Measurements from ENCODE around the gene ANO10. TPM values are rescaled to one million over a fixed set of nuclear protein-coding genes. Genes with fewer than 3 reads are reported as not detected.

ANO10 gene
- total and polyA plus RNA-seq, 2 of the 8 experiments (the other 6 are each of a cell fraction or from before 2014, with no cell fraction given), result 38.0 to 53.2 TPM

DNA sequence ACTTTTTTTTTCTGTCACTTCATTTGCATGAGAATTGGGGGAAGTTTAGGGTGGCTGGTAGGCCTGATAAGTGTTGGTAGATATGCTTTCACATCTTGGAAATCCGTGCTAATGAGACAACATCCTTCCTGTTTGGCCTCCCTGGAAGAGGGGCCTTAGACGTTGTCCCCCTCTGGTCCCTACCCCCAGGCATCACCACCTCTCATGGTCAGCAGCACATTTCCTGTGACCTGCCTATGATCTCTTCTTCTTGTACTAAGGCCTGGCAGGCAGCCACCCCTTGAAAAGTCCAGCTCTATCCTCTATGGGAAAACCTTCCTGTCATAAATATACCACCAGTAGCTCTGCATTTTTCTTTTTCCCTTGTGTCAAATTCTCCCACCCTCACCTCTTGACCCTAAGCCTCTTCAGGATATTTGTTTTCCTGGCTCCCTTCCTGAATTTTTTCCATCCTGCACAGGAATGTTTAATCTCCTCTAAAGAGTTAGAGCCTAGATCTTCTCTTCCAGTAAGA, 227.7 kb downstream of the ANO10 start:
- H3K27ac ChIP-seq (ENCODE audit: low read depth, low read length), result no peak overlapping the region
- H3K4ac ChIP-seq (replicated peaks; ENCODE audit: insufficient read length, low read depth, low read length), result no peak overlapping the region
- no peak overlapping the region for H4K91ac ChIP-seq (replicated peaks; ENCODE audit: insufficient read length, low read length)
- H3K18ac ChIP-seq (ENCODE audit: extremely low read depth, low read length), result no peak overlapping the region
- H3K9ac ChIP-seq (replicated peaks in 1 of 4; ENCODE audit: extremely low read depth in 1 of 4, low read depth in 3 of 4, low read length in 3 of 4), result no peak overlapping the region
- H2AFZ ChIP-seq (ENCODE audit: low read length), result no peak overlapping the region
- H3K4me1 ChIP-seq (replicated peaks in 1 of 4; ENCODE audit: control insufficient read depth in 3 of 4, insufficient read depth in 4 of 4, low read length in 3 of 4), result no peaks in the 10 kb centered on the region
- H3K23me2 ChIP-seq (ENCODE audit: low read depth, low read length), result no peaks in the 10 kb centered on the region
- no peak overlapping the region for H4K8ac ChIP-seq (ENCODE audit: extremely low read depth, insufficient read depth, low read length)
- no peak overlapping the region for H3K14ac ChIP-seq (ENCODE audit: insufficient read length)
- no peak overlapping the region for H4K5ac ChIP-seq (ENCODE audit: insufficient read length, low read depth, low read length)
- no peaks in the 10 kb centered on the region for H3K36me3 ChIP-seq (ENCODE audit: control insufficient read depth in 2 of 4, insufficient read depth in 4 of 4, low read length in 3 of 4)
- FAIRE-seq, result no peak
- no peak overlapping the region for H3K56ac ChIP-seq (replicated peaks; ENCODE audit: insufficient read length, low read depth, low read length)
- no peak overlapping the region for H3K23ac ChIP-seq (ENCODE audit: insufficient read length)
- H3K4me3 ChIP-seq (ENCODE audit: extremely low read depth in 1 of 4, insufficient read depth in 2 of 4, low read depth in 3 of 4, low read length in 4 of 4), result no peak overlapping the region
- H3K4me2 ChIP-seq (ENCODE audit: insufficient read depth in 1 of 2, low read depth in 2 of 2, low read length in 2 of 2), result no peak overlapping the region
- no peak overlapping the region for H2BK12ac ChIP-seq (ENCODE audit: low read depth, low read length)
- no peaks in the 10 kb centered on the region for H3K79me2 ChIP-seq (ENCODE audit: control insufficient read depth in 1 of 2, insufficient read depth in 2 of 2, low read length in 2 of 2)
- no peak overlapping the region for H2AK5ac ChIP-seq (ENCODE audit: low read depth, low read length)
- H3K79me1 ChIP-seq (ENCODE audit: low read depth, low read length), result no peaks in the 10 kb centered on the region
- POLR2A ChIA-PET (ENCODE audit: partially characterized antibody), result interaction anchor here (0.9 kb wide), 1 partner anchor 15 kb away, joined by 3 read pairs; no protein-coding TSS in a partner anchor
- no peak overlapping the region for H2BK15ac ChIP-seq (ENCODE audit: low read length)
- 93% methylated on average over 2 of the region's 2 CpGs; no CpG with 5 or more reads in 1 of the 2 experiments for WGBS, 2 experiments (ENCODE audit: extremely low coverage in 1 of 2, insufficient coverage in 1 of 2, insufficient read length in 1 of 2, insufficient replicate concordance in 2 of 2, low coverage in 1 of 2, low lambda C conversion rate in 2 of 2, missing lambda C conversion rate in 1 of 2)
- H4K20me1 ChIP-seq (replicated peaks in 1 of 2; ENCODE audit: control insufficient read depth in 1 of 2, insufficient read depth in 2 of 2, low read length in 2 of 2), result no peaks in the 10 kb centered on the region
- no peaks in the 10 kb centered on the region for H3K9me3 ChIP-seq (ENCODE audit: insufficient read depth in 2 of 2, low read depth in 1 of 2, low read length in 1 of 2)
- TF ChIP-seq GABPA (IDR thresholded peaks at IDR 0.05; ENCODE audit: borderline replicate concordance, insufficient read depth, low read length), result no peak
- no peak for TF ChIP-seq YY1 (IDR thresholded peaks at IDR 0.05; ENCODE audit: low read depth, low read length)
- TF ChIP-seq KDM5A (IDR thresholded peaks at IDR 0.05; ENCODE audit: low read length), result no peak
- TF ChIP-seq CHD1 (IDR thresholded peaks at IDR 0.05; ENCODE audit: low read depth, low read length), result no peak
- TF ChIP-seq NRF1 (IDR thresholded peaks at IDR 0.05; ENCODE audit: low read depth, low read length), result no peak
- no peak for TF ChIP-seq MAFK (IDR thresholded peaks at IDR 0.05; ENCODE audit: low read depth, low read length)
- TF ChIP-seq CREB1 (IDR thresholded peaks at IDR 0.05), result no peak
- CTCF ChIA-PET (ENCODE audit: partially characterized antibody), result no interaction called here
- H2BK120ac ChIP-seq (replicated peaks; ENCODE audit: low read depth, low read length), result no peak overlapping the region
- no peak for DNase-seq (ENCODE audit: low read depth in 1 of 2, low spot score in 2 of 2)
- no peak overlapping the region for H2BK20ac ChIP-seq (ENCODE audit: low read length)
- no peak overlapping the region for H2BK5ac ChIP-seq (ENCODE audit: low read depth, low read length)
- no peaks in the 10 kb centered on the region for H3K27me3 ChIP-seq (replicated peaks in 1 of 4; ENCODE audit: control insufficient read depth in 3 of 4, extremely low read depth in 1 of 4, insufficient read depth in 3 of 4, low read length in 3 of 4)

Measured in H1 (cell line).